ENCODE results near the gene ZSWIM3.

DNA sequence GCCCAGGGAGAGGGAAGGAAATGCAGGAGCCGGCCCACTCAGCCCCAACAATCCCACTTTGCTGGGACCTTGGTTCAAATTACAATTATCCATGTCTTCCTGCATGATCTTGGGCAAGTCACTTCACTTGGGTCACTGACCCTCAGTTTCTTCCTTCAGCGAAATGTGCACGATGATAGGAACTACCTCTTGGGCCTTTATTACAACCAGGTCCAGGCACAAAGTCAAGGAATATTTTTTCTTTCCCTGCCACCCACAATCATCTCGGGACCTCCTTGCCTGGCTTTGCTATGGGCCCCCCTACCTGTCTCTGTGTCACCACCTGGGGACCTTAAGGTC is 54.9 kb downstream of the ZSWIM3 start:
- TF ChIP-seq POLR2AphosphoS5 (IDR thresholded peaks at IDR 0.05) (no peak), POLR2A (IDR thresholded peaks at IDR 0.05; ENCODE audit: low read depth) (no peak)
- TF ChIP-seq, protein P1, sequence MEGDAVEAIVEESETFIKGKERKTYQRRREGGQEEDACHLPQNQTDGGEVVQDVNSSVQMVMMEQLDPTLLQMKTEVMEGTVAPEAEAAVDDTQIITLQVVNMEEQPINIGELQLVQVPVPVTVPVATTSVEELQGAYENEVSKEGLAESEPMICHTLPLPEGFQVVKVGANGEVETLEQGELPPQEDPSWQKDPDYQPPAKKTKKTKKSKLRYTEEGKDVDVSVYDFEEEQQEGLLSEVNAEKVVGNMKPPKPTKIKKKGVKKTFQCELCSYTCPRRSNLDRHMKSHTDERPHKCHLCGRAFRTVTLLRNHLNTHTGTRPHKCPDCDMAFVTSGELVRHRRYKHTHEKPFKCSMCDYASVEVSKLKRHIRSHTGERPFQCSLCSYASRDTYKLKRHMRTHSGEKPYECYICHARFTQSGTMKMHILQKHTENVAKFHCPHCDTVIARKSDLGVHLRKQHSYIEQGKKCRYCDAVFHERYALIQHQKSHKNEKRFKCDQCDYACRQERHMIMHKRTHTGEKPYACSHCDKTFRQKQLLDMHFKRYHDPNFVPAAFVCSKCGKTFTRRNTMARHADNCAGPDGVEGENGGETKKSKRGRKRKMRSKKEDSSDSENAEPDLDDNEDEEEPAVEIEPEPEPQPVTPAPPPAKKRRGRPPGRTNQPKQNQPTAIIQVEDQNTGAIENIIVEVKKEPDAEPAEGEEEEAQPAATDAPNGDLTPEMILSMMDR (IDR thresholded peaks at IDR 0.05) = no peak

Measured in esophagus muscularis mucosa (tissue), 3 donors.